GM23248 (cell line): ENCODE data around the gene MAP3K20.

Experiments
- EZH2 ChIP-seq: fragments of 200-600 bp; sonication (generic); IDR thresholded peaks from 2 replicates; pipeline ENCODE4 v1.6.1; 2018; ENCODE audit warnings: antibody characterized with exemption, mild to moderate bottlenecking; ENCODE audit not compliant: insufficient read depth, poor library complexity, severe bottlenecking
- EZH2phosphoT487 ChIP-seq: fragments of 200-600 bp; sonication (generic); IDR thresholded peaks from 2 replicates; pipeline ENCODE4 v1.6.1; 2018; ENCODE audit warnings: antibody characterized with exemption, moderate library complexity, mild to moderate bottlenecking, low read depth; ENCODE audit not compliant: insufficient read depth

- TF ChIP-seq EZH2 (no peak), EZH2phosphoT487 (no peak)
Measured at GRCh38 chr2:173126819-173127218, 51.2 kb downstream of the MAP3K20 start.
